ENCODE results near the gene NRP2. TPM values are rescaled to one million over a fixed set of nuclear protein-coding genes. Genes with fewer than 3 reads are reported as not detected.

Gene NRP2
- total RNA-seq, 4 donors from 2014 or later: 41.1 to 119 (median 52.4) TPM

DNA sequence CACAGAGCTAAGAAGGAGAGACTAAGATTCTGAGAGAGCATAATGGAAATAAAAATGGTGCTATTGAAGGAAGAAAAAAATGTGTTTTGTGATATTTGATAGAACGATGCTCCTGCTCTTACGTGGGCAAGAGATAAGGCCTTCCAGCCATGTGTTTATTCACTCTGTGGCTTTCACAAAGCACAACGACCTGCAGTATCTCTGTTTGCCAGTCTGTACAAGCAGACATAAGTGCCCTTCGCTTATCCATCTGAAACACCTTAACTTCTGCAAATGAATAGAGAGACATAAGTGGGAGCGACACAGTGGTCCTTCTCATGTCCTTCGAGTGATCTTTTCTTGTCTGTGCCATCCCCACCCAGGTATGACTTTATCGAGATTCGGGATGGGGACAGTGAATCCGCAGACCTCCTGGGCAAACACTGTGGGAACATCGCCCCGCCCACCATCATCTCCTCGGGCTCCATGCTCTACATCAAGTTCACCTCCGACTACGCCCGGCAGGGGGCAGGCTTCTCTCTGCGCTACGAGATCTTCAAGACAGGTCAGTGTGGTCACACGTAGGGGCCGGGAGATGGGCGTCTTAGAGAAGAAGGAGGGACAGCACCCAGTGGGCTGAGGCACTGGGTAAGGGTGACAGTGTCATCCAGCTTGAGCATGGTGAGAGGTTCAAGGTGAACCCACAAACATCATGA is 33.7 kb downstream of the NRP2 start:
- DNase-seq (ENCODE audit: low spot score): no peak
- TF ChIP-seq, protein P1, sequence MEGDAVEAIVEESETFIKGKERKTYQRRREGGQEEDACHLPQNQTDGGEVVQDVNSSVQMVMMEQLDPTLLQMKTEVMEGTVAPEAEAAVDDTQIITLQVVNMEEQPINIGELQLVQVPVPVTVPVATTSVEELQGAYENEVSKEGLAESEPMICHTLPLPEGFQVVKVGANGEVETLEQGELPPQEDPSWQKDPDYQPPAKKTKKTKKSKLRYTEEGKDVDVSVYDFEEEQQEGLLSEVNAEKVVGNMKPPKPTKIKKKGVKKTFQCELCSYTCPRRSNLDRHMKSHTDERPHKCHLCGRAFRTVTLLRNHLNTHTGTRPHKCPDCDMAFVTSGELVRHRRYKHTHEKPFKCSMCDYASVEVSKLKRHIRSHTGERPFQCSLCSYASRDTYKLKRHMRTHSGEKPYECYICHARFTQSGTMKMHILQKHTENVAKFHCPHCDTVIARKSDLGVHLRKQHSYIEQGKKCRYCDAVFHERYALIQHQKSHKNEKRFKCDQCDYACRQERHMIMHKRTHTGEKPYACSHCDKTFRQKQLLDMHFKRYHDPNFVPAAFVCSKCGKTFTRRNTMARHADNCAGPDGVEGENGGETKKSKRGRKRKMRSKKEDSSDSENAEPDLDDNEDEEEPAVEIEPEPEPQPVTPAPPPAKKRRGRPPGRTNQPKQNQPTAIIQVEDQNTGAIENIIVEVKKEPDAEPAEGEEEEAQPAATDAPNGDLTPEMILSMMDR (IDR thresholded peaks at IDR 0.05): no peak
- ATAC-seq (ENCODE audit: low FRiP score): no peak

DNA sequence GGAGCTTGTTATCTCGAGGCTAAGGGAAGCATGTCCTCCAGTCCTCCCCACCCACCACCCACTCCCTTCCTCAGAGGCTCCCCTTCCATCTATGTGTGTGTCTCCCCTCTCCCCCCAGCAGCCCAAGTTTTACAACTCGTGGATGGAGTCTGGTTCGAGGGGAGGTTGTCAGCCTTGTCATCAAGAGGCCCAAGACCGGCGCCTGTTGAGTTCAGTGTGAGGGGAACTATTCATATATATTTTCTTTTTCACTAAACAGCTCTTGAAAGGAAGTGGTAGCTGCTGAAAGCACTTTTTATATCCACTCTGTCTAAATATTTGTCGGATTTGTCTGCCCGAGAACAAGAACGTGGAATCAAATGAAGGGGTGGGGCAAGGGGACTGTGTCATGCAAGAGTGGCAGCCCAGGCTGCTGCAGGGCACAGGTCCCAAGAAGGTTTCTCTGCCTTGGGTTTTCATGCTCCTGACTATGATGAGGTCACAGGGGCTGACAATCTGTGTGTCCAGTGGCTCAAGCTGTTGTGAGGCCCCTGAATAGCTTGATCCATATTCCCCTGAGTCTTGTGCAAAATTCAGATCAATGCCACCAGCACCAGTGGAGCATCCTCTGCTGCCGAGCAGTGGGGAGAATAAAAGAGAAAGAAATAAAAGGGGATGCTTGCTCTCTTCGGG is 35.0 kb downstream of the NRP2 start:
- DNase-seq (ENCODE audit: low spot score) (no peak), ATAC-seq (ENCODE audit: low FRiP score) (no peak)
- TF ChIP-seq, protein P1 (IDR thresholded peaks at IDR 0.05): no peak

DNA sequence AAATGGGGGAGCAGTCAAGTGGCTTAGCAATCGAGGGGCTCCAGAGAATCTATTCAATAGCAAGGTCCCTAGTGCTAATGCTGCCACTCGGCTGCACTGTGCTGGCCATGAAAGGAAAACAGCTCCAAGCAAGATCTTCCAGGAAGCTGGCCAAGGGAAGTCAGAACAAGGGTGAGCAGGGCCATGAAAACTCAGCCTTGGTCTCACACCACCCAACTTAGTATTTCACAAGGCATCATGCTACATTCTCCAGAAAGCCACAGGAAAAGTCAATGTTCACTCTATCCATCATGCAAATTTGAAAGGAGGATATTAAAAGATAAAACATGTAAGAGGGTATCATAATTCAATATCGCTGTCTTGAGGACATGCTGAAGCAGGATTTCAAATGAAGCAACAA is 35.7 kb downstream of the NRP2 start:
- TF ChIP-seq, protein P1 (IDR thresholded peaks at IDR 0.05): no peak
- DNase-seq (ENCODE audit: low spot score) (no peak), ATAC-seq (ENCODE audit: low FRiP score) (no peak)

DNA sequence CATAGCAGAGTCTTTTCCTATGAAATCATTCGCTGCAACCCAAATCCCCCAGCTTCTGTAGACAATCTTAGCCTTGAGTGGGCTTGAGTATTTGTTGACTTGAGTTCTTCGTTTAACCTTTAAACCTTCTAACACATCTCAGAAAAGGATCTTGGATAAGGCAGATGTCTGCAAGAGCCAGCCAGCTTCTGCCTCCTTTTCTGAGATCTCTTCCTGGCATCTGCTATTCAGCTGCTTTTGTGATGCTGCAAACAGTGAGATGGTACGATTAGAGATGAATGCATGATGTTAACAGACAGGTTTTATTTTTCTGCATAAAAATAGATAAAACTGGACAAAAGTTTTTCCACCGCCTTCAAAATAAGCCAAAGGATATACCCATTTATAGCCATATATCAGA is 37.5 kb downstream of the NRP2 start:
- TF ChIP-seq, protein P1 (IDR thresholded peaks at IDR 0.05): no peak
- ATAC-seq (ENCODE audit: low FRiP score) (no peak), DNase-seq (ENCODE audit: low spot score) (no peak)

DNA sequence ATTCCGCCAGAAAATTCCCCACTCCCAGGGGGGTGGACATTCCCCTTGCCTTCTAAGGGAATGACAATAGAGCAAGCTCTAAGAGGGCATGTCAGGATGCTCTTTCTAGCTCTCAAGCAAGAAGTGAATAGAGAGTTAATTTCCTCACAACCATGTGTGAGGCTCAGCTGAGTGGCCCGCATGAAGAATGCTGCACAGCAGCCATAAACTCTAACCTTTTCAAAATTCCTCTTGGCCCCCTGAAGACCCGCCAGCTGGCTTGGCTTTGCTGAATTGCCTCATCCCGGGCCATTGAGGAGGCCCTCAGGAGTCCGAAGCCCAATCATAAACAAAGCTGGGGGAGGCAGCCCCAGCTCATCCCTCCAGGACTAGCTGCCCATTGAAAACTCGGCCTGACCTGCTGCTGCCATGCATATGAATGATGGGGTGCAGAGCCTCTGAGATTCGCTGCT is 38.2 kb downstream of the NRP2 start:
- TF ChIP-seq, protein P1 (IDR thresholded peaks at IDR 0.05): no peak

DNA sequence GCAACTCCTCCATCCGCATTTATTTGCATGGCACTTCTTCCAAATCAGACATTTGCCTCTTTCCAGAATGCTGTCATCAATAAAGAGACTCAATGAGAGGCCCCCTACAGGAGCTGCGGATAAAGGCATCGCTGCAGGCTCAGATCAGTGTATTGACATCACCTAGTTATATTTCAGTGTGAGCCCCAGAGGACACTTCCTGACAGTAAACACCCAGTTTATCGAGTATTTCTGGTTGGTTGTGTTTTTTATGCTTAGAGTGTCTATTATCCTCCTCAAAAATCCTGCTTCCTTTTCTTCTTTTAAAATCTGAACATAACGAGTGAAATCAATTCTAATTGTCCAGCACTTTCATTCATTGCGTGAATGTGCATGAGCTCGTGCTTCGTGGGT is 38.8 kb downstream of the NRP2 start:
- DNase-seq (ENCODE audit: low spot score) (no peak), ATAC-seq (ENCODE audit: low FRiP score) (no peak)

More for the DNA sequence above, 38.2 kb downstream of the NRP2 start:
- ATAC-seq (ENCODE audit: low FRiP score) (no peak), DNase-seq (ENCODE audit: low spot score) (no peak)

More for the DNA sequence above, 38.8 kb downstream of the NRP2 start:
- TF ChIP-seq, protein P1 (IDR thresholded peaks at IDR 0.05): no peak

All from omental fat pad (tissue), 4 donors.